HG03196 (cell line): ENCODE results near the gene SURF4.
A peak's percentile ranks its signal among the peaks of the same experiment; 100 is the strongest.

Experiments
- ATAC-seq: cut with Tn5 transposase; IDR thresholded peaks from one replicate; pipeline ENCODE4 v1.9.1; 2021; ENCODE audit not compliant: unreplicated experiment

The SURF4 gene

GRCh38 chr9:133353548-133353947, 22.3 kb downstream of the SURF4 start:
- no peak for ATAC-seq

GRCh38 chr9:133352635-133353340, 23.1 kb downstream of the SURF4 start:
- ATAC-seq, result no peak

- no peak for ATAC-seq
These were observed 23.8 kb downstream of the SURF4 start for GRCh38 chr9:133351908-133352634.

GRCh38 chr9:133351526-133351907, 24.3 kb downstream of the SURF4 start:
- ATAC-seq, result no peak

GRCh38 chr9:133349965-133350616, 25.8 kb downstream of the SURF4 start:
- ATAC-seq, result no peak

- no peak for ATAC-seq
These were observed 26.9 kb downstream of the SURF4 start for GRCh38 chr9:133348718-133349573.

GRCh38 chr9:133347985-133348717, 27.7 kb downstream of the SURF4 start, which contains the start of the genes MED22 and RPL7A:
MED22 (minus strand) TSS chr9:133348131; CDS start chr9:133346662, 1,469 bp downstream.
RPL7A (plus strand) TSS chr9:133348218; CDS start chr9:133348244, 26 bp downstream.
- peak; percentile 74 for ATAC-seq

GRCh38 chr9:133347515-133347984, 28.3 kb downstream of the SURF4 start:
- peak; percentile 26 for ATAC-seq

GRCh38 chr9:133346021-133346785, 29.7 kb downstream of the SURF4 start:
- no peak for ATAC-seq

- no peak for ATAC-seq
These were observed 30.3 kb downstream of the SURF4 start for GRCh38 chr9:133345596-133345995.

- ATAC-seq, result no peak
These were observed 30.9 kb downstream of the SURF4 start for GRCh38 chr9:133344979-133345378.

GRCh38 chr9:133344071-133344470, 31.8 kb downstream of the SURF4 start:
- no peak for ATAC-seq

- ATAC-seq, result no peak
These were observed 33.3 kb downstream of the SURF4 start for GRCh38 chr9:133342570-133342969.

- ATAC-seq, result no peak
These were observed 33.8 kb downstream of the SURF4 start for GRCh38 chr9:133342069-133342406.

- ATAC-seq, result no peak
These were observed 34.3 kb downstream of the SURF4 start for GRCh38 chr9:133341369-133342068.

GRCh38 chr9:133340916-133341315, 34.9 kb downstream of the SURF4 start:
- no peak for ATAC-seq

- no peak for ATAC-seq
These were observed 35.6 kb downstream of the SURF4 start for GRCh38 chr9:133340256-133340655.

- ATAC-seq, result no peak
These were observed 36.2 kb downstream of the SURF4 start for GRCh38 chr9:133339641-133340040.
